Tibial nerve (tissue), 3 donors: ENCODE results near the gene PTX4.

Experiments used
- POLR2A ChIP-seq, 2 donors: fragments of 450-650 bp; IDR thresholded peaks; one replicate each; pipeline ENCODE4 v1.6.1; 2017; ENCODE audit warnings: antibody characterized with exemption in 2 of 2, mild to moderate bottlenecking in 2 of 2, moderate library complexity in 2 of 2
- TF ChIP-seq, protein P1 (sequence below), 5 experiments: fragments of 200-600 bp in 3 of 5; fragments of 450-650 bp in 2 of 5; sonication (generic) in 3 of 5; IDR thresholded peaks; one replicate each; pipeline ENCODE4 v1.5.1; 2016 to 2019; ENCODE audit warnings: antibody characterized with exemption in 5 of 5, mild to moderate bottlenecking in 3 of 5, moderate library complexity in 2 of 5

DNA sequence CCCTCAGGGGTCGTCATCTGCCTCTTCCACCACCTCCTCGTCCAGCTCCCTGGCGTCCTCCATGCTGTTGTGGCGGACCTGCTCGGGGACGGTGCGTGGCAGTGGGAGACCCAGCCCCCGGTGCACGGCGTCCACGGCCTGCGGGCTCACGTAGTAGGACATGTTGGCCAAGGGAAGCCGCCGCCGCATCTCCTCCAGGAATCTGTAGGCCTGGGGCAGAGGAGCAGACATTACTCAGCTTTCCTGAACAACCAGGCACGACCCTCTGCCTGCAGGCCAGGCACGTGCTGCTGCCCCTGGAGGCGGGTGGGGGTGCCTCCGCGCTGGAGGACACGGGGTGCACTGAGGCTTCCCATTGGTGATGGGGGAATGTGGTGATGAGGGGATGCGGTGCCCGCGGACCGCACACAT is 22.2 kb upstream of the PTX4 start:
- TF ChIP-seq, protein P1, sequence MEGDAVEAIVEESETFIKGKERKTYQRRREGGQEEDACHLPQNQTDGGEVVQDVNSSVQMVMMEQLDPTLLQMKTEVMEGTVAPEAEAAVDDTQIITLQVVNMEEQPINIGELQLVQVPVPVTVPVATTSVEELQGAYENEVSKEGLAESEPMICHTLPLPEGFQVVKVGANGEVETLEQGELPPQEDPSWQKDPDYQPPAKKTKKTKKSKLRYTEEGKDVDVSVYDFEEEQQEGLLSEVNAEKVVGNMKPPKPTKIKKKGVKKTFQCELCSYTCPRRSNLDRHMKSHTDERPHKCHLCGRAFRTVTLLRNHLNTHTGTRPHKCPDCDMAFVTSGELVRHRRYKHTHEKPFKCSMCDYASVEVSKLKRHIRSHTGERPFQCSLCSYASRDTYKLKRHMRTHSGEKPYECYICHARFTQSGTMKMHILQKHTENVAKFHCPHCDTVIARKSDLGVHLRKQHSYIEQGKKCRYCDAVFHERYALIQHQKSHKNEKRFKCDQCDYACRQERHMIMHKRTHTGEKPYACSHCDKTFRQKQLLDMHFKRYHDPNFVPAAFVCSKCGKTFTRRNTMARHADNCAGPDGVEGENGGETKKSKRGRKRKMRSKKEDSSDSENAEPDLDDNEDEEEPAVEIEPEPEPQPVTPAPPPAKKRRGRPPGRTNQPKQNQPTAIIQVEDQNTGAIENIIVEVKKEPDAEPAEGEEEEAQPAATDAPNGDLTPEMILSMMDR (IDR thresholded peaks at IDR 0.05): no peak
- no peak for TF ChIP-seq POLR2A (IDR thresholded peaks at IDR 0.05)
